GM21390 (cell line): ENCODE data around the gene TSPAN19.
"Not testable (repeated sequence)": the region's sequence is repeated elsewhere in the genome, so short reads cannot be mapped to it uniquely, and the experiment has no call there.

Experiments
- ATAC-seq: cut with Tn5 transposase; IDR thresholded peaks from one replicate; pipeline ENCODE4 v1.9.1; 2021; ENCODE audit not compliant: unreplicated experiment

The TSPAN19 gene

GRCh38 chr12:85036234-85036707 is at the start of gene TSPAN19, which contains the start of gene LRRIQ1:
TSS of gene TSPAN19 (minus strand) at chr12:85036277. CDS start at chr12:85029946, 6,331 bp downstream.
TSS of gene LRRIQ1 (plus strand) at chr12:85036351. CDS start at chr12:85038177, 1,826 bp downstream.
- peak; percentile 99 for ATAC-seq

GRCh38 chr12:85085066-85085465 is 49.0 kb upstream of the TSPAN19 start:
- no peak for ATAC-seq

GRCh38 chr12:85076688-85077430 is 40.8 kb upstream of the TSPAN19 start:
- peak; percentile 76 for ATAC-seq

- no peak for ATAC-seq
Measured at GRCh38 chr12:85072826-85073225, 36.7 kb upstream of the TSPAN19 start.

- ATAC-seq = no peak
Measured at GRCh38 chr12:85065837-85066482, 29.9 kb upstream of the TSPAN19 start.

GRCh38 chr12:85060916-85061315 is 24.8 kb upstream of the TSPAN19 start:
- no peak for ATAC-seq

GRCh38 chr12:85059594-85059993 is 23.5 kb upstream of the TSPAN19 start:
- ATAC-seq = no peak

- no peak for ATAC-seq
Measured at GRCh38 chr12:85058339-85058738, 22.3 kb upstream of the TSPAN19 start.

GRCh38 chr12:85057370-85057963 is 21.4 kb upstream of the TSPAN19 start:
- ATAC-seq = peak; percentile 76

- ATAC-seq = no peak
Measured at GRCh38 chr12:85043829-85044228, 7.8 kb upstream of the TSPAN19 start.

- no peak for ATAC-seq
Measured at GRCh38 chr12:85041395-85041794, 5.3 kb upstream of the TSPAN19 start.

GRCh38 chr12:85036733-85037132 is 656 bp upstream of the TSPAN19 start:
- no peak for ATAC-seq

GRCh38 chr12:85029456-85029855 is 6.6 kb downstream of the TSPAN19 start:
- peak; percentile 52 for ATAC-seq

- no peak for ATAC-seq
Measured at GRCh38 chr12:85018098-85018497, 18.0 kb downstream of the TSPAN19 start.

- ATAC-seq = no peak
Measured at GRCh38 chr12:85017618-85018017, 18.5 kb downstream of the TSPAN19 start.

GRCh38 chr12:85017133-85017532 is 18.9 kb downstream of the TSPAN19 start:
- no peak for ATAC-seq

- no peak for ATAC-seq
Measured at GRCh38 chr12:85016413-85016812, 19.7 kb downstream of the TSPAN19 start.

- no peak for ATAC-seq
Measured at GRCh38 chr12:85007836-85008235, 28.2 kb downstream of the TSPAN19 start.

GRCh38 chr12:85006206-85006605 is 29.9 kb downstream of the TSPAN19 start:
- ATAC-seq = no peak

GRCh38 chr12:85005615-85006014 is 30.5 kb downstream of the TSPAN19 start:
- ATAC-seq = no peak

GRCh38 chr12:85005047-85005446 is 31.0 kb downstream of the TSPAN19 start:
- ATAC-seq = not testable (repeated sequence)

GRCh38 chr12:85004204-85004603 is 31.9 kb downstream of the TSPAN19 start:
- no peak for ATAC-seq
